ENCODE data around the gene TMCC2. TPM values are rescaled to one million over a fixed set of nuclear protein-coding genes. Genes with fewer than 3 reads are reported as not detected.

Gene TMCC2
- total and polyA plus RNA-seq, 2 donors (not counting 1 experiment from before 2014, with no cell fraction given) = 2.0 to 4.0 TPM

DNA sequence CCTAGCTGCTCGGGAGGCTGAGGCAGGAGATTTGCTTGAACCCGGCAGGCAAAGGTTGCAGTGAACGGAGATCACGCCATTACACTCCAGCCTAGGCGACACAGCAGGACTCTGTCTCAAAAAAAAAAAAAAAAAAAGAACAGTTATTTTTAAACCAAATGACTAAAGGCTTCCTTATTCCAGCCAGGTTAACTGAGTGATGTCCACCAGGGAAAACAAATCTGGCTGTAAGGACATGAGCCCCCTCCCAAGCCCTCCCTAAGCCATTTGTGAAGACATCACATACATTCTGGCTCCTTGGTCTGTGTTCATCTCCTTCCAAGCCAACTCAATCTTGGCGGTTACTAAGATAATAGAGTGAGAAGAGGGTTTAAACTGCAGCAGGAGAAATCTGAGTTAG, 8.2 kb downstream of the TMCC2 start:
- H3K9me3 Mint-ChIP-seq (ENCODE audit: insufficient read depth) = no peaks in the 10 kb centered on the region
- ChIA-PET POLR2A (no interaction called here), CTCF (no interaction called here)
- H3K36me3 ChIP-seq (replicated peaks in 1 of 2; ENCODE audit: control extremely low read depth in 1 of 2, control insufficient read depth in 1 of 2, extremely low read depth in 1 of 2, insufficient read depth in 2 of 2, low read length in 1 of 2) = no peaks in the 10 kb centered on the region
- no peak overlapping the region for H3K9ac ChIP-seq (ENCODE audit: low read length)
- H2AFZ ChIP-seq (ENCODE audit: insufficient read depth, low read depth, low read length, poor library complexity, severe bottlenecking) = no peak overlapping the region
- H3K4me1 Mint-ChIP-seq = peaks cover 18% of the 10 kb centered on the region
- no peaks in the 10 kb centered on the region for H3K9me3 ChIP-seq (ENCODE audit: control extremely low read depth in 1 of 3, control insufficient read depth in 2 of 3, insufficient read depth in 1 of 3, low read length in 2 of 3)
- H3K4me3 Mint-ChIP-seq = no peak overlapping the region
- DNase-seq (no peak), ATAC-seq (ENCODE audit: low read depth) (no peak)
- no peaks in the 10 kb centered on the region for H3K79me2 ChIP-seq (ENCODE audit: control insufficient read depth, insufficient read depth, low read length)
- intact Hi-C loops (cut with micrococcal nuclease) = no loop called here
- H3K4me1 ChIP-seq (ENCODE audit: control insufficient read depth in 2 of 2, insufficient read depth in 2 of 2, low read length in 2 of 2) = peaks cover 7 to 10% of the 10 kb centered on the region in 2 donors
- H3K27ac Mint-ChIP-seq = no peak overlapping the region
- H3K27me3 Mint-ChIP-seq = peaks cover 27% of the 10 kb centered on the region
- no peak overlapping the region for H3K4me2 ChIP-seq (replicated peaks; ENCODE audit: low read depth, low read length, poor library complexity, severe bottlenecking)
- TF ChIP-seq, protein P1, sequence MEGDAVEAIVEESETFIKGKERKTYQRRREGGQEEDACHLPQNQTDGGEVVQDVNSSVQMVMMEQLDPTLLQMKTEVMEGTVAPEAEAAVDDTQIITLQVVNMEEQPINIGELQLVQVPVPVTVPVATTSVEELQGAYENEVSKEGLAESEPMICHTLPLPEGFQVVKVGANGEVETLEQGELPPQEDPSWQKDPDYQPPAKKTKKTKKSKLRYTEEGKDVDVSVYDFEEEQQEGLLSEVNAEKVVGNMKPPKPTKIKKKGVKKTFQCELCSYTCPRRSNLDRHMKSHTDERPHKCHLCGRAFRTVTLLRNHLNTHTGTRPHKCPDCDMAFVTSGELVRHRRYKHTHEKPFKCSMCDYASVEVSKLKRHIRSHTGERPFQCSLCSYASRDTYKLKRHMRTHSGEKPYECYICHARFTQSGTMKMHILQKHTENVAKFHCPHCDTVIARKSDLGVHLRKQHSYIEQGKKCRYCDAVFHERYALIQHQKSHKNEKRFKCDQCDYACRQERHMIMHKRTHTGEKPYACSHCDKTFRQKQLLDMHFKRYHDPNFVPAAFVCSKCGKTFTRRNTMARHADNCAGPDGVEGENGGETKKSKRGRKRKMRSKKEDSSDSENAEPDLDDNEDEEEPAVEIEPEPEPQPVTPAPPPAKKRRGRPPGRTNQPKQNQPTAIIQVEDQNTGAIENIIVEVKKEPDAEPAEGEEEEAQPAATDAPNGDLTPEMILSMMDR (IDR thresholded peaks at IDR 0.05) = no peak
- no peak for TF ChIP-seq EZH2 (IDR thresholded peaks at IDR 0.05; ENCODE audit: borderline replicate concordance, insufficient read depth, low read depth, low read length, poor library complexity, severe bottlenecking)
- no peak overlapping the region for H3K27ac ChIP-seq (ENCODE audit: low read length in 2 of 2)
- no peaks in the 10 kb centered on the region for H4K20me1 ChIP-seq (ENCODE audit: control insufficient read depth, insufficient read depth, low read length, poor library complexity, severe bottlenecking)
- WGBS (ENCODE audit: insufficient coverage) = 90% methylated on average over 4 of the region's 6 CpGs
- H3K27me3 ChIP-seq (replicated peaks in 1 of 4; ENCODE audit: control extremely low read depth in 1 of 4, control insufficient read depth in 3 of 4, insufficient read depth in 4 of 4, low read length in 3 of 4) = peaks cover 0 to 11% (median 4%) of the 10 kb centered on the region in 4 experiments
- H3K4me3 ChIP-seq (ENCODE audit: control extremely low read depth in 1 of 5, extremely low read depth in 1 of 5, insufficient read depth in 1 of 5, low read depth in 2 of 5, low read length in 4 of 5) = no peak overlapping the region

DNA sequence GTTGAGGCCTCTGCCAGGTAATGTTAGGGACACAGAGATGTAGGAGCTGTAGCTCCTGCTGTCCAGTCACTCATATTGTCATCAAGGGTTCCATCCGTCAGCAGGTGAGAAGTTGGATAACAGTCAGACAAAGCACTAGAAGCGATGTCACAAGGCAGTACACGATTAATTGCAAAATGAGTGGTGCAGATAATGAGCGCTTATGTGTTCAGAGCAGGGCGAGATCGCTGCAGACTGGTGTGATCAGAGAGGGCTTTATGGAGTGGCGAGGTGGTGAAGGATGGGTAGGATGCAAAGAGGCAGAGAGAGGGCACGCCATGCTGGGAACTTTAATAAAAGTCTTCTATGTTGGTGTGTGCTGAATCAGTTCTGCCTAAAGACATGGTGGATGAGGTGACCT, 8.8 kb downstream of the TMCC2 start:
- peaks cover 27% of the 10 kb centered on the region for H3K27me3 Mint-ChIP-seq
- Histone ChIP-seq H3K9me3 (ENCODE audit: control extremely low read depth in 1 of 3, control insufficient read depth in 2 of 3, insufficient read depth in 1 of 3, low read length in 2 of 3) (no peaks in the 10 kb centered on the region), H3K4me1 (ENCODE audit: control insufficient read depth in 2 of 2, insufficient read depth in 2 of 2, low read length in 2 of 2) (peaks cover 7 to 10% of the 10 kb centered on the region in 2 donors), H3K4me2 (replicated peaks; ENCODE audit: low read depth, low read length, poor library complexity, severe bottlenecking) (no peak overlapping the region), H3K27ac (ENCODE audit: low read length in 2 of 2) (no peak overlapping the region), H3K79me2 (ENCODE audit: control insufficient read depth, insufficient read depth, low read length) (no peaks in the 10 kb centered on the region), H3K4me3 (ENCODE audit: control extremely low read depth in 1 of 5, extremely low read depth in 1 of 5, insufficient read depth in 1 of 5, low read depth in 2 of 5, low read length in 4 of 5) (no peak overlapping the region), H3K9ac (ENCODE audit: low read length) (no peak overlapping the region), H4K20me1 (ENCODE audit: control insufficient read depth, insufficient read depth, low read length, poor library complexity, severe bottlenecking) (no peaks in the 10 kb centered on the region), H3K27me3 (replicated peaks in 1 of 4; ENCODE audit: control extremely low read depth in 1 of 4, control insufficient read depth in 3 of 4, insufficient read depth in 4 of 4, low read length in 3 of 4) (peaks cover 0 to 11% (median 4%) of the 10 kb centered on the region in 4 experiments), H2AFZ (ENCODE audit: insufficient read depth, low read depth, low read length, poor library complexity, severe bottlenecking) (no peak overlapping the region), H3K36me3 (replicated peaks in 1 of 2; ENCODE audit: control extremely low read depth in 1 of 2, control insufficient read depth in 1 of 2, extremely low read depth in 1 of 2, insufficient read depth in 2 of 2, low read length in 1 of 2) (no peaks in the 10 kb centered on the region)
- 100% methylated on average over 8 of the region's 8 CpGs for WGBS (ENCODE audit: insufficient coverage)
- DNase-seq (no peak), ATAC-seq (ENCODE audit: low read depth) (no peak)
- no peak overlapping the region for H3K27ac Mint-ChIP-seq
- no peak for TF ChIP-seq EZH2 (IDR thresholded peaks at IDR 0.05; ENCODE audit: borderline replicate concordance, insufficient read depth, low read depth, low read length, poor library complexity, severe bottlenecking)
- TF ChIP-seq, protein P1 (IDR thresholded peaks at IDR 0.05) = no peak
- CTCF ChIA-PET = interaction anchor here (0.8 kb wide), 1 partner anchor 96 kb away, joined by 4 read pairs; no protein-coding TSS in a partner anchor
- POLR2A ChIA-PET = no interaction called here
- H3K9me3 Mint-ChIP-seq (ENCODE audit: insufficient read depth) = no peaks in the 10 kb centered on the region
- H3K4me3 Mint-ChIP-seq = no peak overlapping the region
- intact Hi-C loops (cut with micrococcal nuclease) = no loop called here
- H3K4me1 Mint-ChIP-seq = peaks cover 18% of the 10 kb centered on the region
